ENCODE measurements around the gene FAM181A. TPM values are rescaled to one million over a fixed set of nuclear protein-coding genes. Genes with fewer than 3 reads are reported as not detected.

Gene FAM181A
- total RNA-seq, 1 donor from 2014 or later = 14.7 TPM

DNA sequence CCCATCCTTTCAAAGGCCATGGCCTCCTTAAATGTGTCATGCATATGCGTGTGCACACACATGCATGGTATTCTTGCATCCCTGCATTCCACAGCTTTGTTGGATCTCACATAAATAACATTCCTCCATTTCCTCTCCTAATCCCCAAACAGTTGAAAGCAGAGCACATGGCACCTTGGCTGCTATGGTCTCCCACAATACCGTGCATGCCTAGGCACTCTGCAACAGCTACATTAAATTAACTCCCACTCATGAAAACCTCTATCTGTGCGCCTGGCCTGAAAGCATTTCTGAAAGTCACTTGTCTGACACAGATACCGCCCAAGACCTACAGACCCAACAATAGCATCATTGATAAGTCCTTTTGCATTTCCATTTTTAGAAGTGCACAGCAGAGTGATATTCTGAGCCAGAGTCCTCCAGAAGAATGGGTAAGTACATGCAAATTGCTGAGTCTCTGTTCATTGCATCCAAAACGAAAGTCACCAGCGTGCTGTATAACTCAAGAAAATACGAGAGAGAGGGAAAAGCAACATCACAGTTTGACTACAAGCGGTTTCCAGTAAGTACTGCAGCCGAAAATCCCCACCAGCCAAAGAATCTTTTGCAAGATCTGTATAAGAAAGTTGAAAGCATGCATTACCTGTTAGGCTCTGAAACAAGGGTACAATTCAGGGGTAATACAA lies 48.8 kb downstream of the FAM181A start:
- TF ChIP-seq, protein P1, sequence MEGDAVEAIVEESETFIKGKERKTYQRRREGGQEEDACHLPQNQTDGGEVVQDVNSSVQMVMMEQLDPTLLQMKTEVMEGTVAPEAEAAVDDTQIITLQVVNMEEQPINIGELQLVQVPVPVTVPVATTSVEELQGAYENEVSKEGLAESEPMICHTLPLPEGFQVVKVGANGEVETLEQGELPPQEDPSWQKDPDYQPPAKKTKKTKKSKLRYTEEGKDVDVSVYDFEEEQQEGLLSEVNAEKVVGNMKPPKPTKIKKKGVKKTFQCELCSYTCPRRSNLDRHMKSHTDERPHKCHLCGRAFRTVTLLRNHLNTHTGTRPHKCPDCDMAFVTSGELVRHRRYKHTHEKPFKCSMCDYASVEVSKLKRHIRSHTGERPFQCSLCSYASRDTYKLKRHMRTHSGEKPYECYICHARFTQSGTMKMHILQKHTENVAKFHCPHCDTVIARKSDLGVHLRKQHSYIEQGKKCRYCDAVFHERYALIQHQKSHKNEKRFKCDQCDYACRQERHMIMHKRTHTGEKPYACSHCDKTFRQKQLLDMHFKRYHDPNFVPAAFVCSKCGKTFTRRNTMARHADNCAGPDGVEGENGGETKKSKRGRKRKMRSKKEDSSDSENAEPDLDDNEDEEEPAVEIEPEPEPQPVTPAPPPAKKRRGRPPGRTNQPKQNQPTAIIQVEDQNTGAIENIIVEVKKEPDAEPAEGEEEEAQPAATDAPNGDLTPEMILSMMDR (conservative IDR thresholded peaks at IDR 0.05) = no peak
- H3K4me1 Mint-ChIP-seq = peaks cover 27% of the 10 kb centered on the region
- H3K9me3 Mint-ChIP-seq = peaks cover 2% of the 10 kb centered on the region
- H3K36me3 Mint-ChIP-seq (ENCODE audit: low read depth) = no peaks in the 10 kb centered on the region
- no peaks in the 10 kb centered on the region for H3K27me3 Mint-ChIP-seq (ENCODE audit: low read depth)
- H3K4me3 Mint-ChIP-seq = peak overlapping the region; percentile 35
- DNase-seq (ENCODE audit: low read depth, low spot score) = no peak
- H3K27ac Mint-ChIP-seq (ENCODE audit: unreplicated experiment) = peak overlapping the region; percentile 39

DNA sequence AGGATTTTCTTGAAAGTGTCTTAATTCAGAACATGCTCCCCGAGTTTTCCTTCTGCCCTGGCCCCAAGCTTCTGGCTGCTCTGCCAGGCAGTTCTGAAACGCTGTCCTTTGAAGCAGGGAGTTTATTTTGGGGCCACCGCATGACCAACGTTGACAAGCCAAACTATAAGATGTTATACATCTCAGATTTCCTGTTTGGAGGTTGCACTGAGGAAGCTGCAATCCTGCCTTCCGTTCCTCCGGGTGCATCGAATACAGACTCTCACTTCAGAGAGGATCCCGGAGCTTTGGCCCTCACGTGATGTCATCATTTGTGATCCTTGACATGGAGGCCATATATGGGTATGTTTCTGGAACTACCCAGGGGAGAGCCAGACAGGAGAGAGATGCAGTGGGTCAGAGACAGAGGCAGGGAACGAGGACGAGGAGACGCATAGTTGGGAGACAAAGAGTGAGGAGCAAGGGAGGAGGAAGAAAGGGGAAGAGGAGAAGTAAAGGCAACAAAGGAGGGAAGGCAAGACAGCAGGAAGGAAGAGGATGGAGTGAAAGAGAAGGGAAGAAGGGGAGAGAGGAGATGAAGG lies 49.4 kb downstream of the FAM181A start, which contains the start of gene ASB2:
Gene ASB2, minus strand, starts transcription at position 94 of the 581 bp plus-strand sequence. CDS start 12,031 bp downstream, outside the sequence.
- TF ChIP-seq, protein P1 (conservative IDR thresholded peaks at IDR 0.05) = no peak
- peaks cover 27% of the 10 kb centered on the region for H3K4me1 Mint-ChIP-seq
- peak within 1 kb of the TSS; percentile 87 for H3K27ac Mint-ChIP-seq (ENCODE audit: unreplicated experiment)
- no peak for DNase-seq (ENCODE audit: low read depth, low spot score)
- H3K36me3 Mint-ChIP-seq (ENCODE audit: low read depth) = no peaks in the 10 kb centered on the region
- H3K4me3 Mint-ChIP-seq = peak within 1 kb of the TSS; percentile 35
- no peaks in the 10 kb centered on the region for H3K27me3 Mint-ChIP-seq (ENCODE audit: low read depth)
- H3K9me3 Mint-ChIP-seq = peaks cover 2% of the 10 kb centered on the region

DNA sequence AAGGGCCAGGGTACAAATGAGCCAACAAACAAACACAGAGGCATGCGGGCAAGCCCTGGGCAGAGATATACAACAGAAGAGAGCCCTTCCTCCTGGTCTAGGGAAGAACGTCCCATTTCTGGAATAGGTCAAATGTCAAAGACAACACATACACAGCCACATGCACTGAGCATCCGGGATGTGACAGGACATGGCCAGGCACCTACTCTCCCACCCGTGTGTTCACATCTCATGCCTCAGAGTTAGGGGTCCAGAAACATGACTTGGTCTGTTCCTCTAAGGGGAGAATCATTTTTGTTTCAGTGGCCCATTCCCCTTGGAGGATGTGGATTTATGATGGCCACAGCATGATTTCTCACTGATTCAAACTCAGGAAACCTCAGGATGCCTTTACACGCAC lies 50.0 kb downstream of the FAM181A start:
- no peaks in the 10 kb centered on the region for H3K36me3 Mint-ChIP-seq (ENCODE audit: low read depth)
- DNase-seq (ENCODE audit: low read depth, low spot score) = no peak
- peaks cover 27% of the 10 kb centered on the region for H3K4me1 Mint-ChIP-seq
- H3K27ac Mint-ChIP-seq (ENCODE audit: unreplicated experiment) = peak overlapping the region; percentile 87
- H3K27me3 Mint-ChIP-seq (ENCODE audit: low read depth) = no peaks in the 10 kb centered on the region
- H3K9me3 Mint-ChIP-seq = peaks cover 2% of the 10 kb centered on the region
- no peak overlapping the region for H3K4me3 Mint-ChIP-seq
- TF ChIP-seq, protein P1 (conservative IDR thresholded peaks at IDR 0.05) = no peak

DNA sequence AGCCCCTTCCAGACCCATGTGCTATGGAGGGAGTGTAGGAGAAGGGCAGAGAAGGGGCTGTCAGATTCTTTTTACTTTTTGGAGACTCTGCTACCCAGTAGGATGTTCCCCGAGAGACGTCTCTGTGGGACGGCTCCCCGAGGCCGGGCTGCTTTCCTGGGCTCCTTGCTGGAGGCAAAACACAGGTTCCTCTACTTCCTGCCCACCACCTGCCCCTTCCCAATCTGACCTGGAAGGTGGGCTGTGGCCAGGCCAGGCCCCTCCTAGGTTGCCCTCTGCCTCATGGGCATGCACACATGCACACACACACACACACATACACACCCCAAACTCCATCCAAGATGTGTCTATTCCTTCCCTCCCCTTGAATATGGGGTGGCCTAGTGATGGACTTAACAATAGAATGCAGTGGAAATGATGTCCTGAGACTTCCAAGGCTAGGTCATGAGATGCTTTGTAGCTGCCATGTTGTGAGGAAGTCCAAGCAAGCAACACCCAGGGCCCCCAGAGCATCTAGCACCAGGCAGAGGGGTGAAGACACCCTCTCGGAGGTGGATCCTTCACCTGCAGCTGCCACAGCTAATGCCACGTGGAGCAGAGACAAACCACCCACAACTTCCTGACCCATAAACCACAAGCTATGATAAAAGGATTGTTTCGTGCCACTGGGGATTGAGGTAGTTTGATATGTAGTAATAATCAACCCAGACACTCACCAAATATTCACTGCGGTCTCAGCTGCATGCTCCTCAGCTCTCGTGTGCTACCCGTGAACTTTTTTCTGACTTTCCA lies 50.8 kb downstream of the FAM181A start:
- no peak for DNase-seq (ENCODE audit: low read depth, low spot score)
- Mint-ChIP-seq H3K36me3 (ENCODE audit: low read depth) (no peaks in the 10 kb centered on the region), H3K27ac (ENCODE audit: unreplicated experiment) (no peak overlapping the region), H3K27me3 (ENCODE audit: low read depth) (no peaks in the 10 kb centered on the region), H3K4me3 (no peak overlapping the region), H3K4me1 (peaks cover 27% of the 10 kb centered on the region), H3K9me3 (peaks cover 2% of the 10 kb centered on the region)
- TF ChIP-seq, protein P1 (conservative IDR thresholded peaks at IDR 0.05) = no peak

DNA sequence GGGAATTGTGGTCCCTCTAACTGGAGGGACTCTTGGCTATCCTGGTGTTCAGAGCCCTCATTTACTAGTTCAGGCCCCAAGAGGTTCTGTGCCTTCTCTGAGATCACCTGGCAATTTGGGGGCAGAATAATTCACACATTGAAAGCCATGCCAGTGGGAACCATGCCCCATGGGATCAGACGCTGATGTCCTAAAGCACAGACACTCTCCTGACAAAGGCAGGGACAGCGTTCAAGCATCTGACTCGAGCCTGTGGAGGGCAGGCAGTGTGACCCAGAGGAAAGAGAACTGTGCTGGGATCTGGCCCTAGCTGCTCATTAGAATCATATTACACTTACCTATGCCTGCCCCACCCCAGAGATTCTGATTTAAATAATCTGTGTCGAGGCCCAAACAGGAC lies 51.6 kb downstream of the FAM181A start:
- no peak overlapping the region for H3K27ac Mint-ChIP-seq (ENCODE audit: unreplicated experiment)
- TF ChIP-seq, protein P1 (conservative IDR thresholded peaks at IDR 0.05) = no peak
- DNase-seq (ENCODE audit: low read depth, low spot score) = no peak
- H3K4me3 Mint-ChIP-seq = no peak overlapping the region
- peaks cover 27% of the 10 kb centered on the region for H3K4me1 Mint-ChIP-seq
- no peaks in the 10 kb centered on the region for H3K27me3 Mint-ChIP-seq (ENCODE audit: low read depth)
- H3K36me3 Mint-ChIP-seq (ENCODE audit: low read depth) = no peaks in the 10 kb centered on the region
- peaks cover 2% of the 10 kb centered on the region for H3K9me3 Mint-ChIP-seq

Small RNA genes lying within 50 kb of the gene (microRNA-seq; reads per million reads assigned to microRNA genes)
- gene MIR4506 = not detected

Other genes starting within 250 kb of the FAM181A start
- 2.0 and 2.1 TPM in 2 replicates for gene PRIMA1, start 138.9 kb upstream of the FAM181A start, total RNA-seq
- 3.0 and 3.5 TPM in 2 replicates for gene ASB2, start 49.2 kb downstream of the FAM181A start, total RNA-seq
- not detected in 2 replicates for gene CCDC197, start 70.0 kb downstream of the FAM181A start, total RNA-seq
- 4.4 and 4.8 TPM in 2 replicates for gene OTUB2, start 99.0 kb downstream of the FAM181A start, total RNA-seq
- 168 and 177 TPM in 2 replicates for gene DDX24, start 153.9 kb downstream of the FAM181A start, total RNA-seq
- gene IFI27L1, start 154.0 kb downstream of the FAM181A start, total RNA-seq = 36.3 and 39.7 TPM in 2 replicates
- 8.1 and 9.5 TPM in 2 replicates for gene IFI27, start 183.4 kb downstream of the FAM181A start, total RNA-seq
- gene IFI27L2, start 202.3 kb downstream of the FAM181A start, total RNA-seq = 25.3 and 30.4 TPM in 2 replicates
- 1.1 and 1.6 TPM in 2 replicates for gene PPP4R4, start 247.0 kb downstream of the FAM181A start, total RNA-seq